HS-5 (cell line): ENCODE data around the gene TTC28.

Experiments
- DNase-seq: peaks from one replicate; pipeline ENCODE4 v3.0.0-alpha.2; 2012; ENCODE audit warnings: low read depth

TTC28 gene

DNA sequence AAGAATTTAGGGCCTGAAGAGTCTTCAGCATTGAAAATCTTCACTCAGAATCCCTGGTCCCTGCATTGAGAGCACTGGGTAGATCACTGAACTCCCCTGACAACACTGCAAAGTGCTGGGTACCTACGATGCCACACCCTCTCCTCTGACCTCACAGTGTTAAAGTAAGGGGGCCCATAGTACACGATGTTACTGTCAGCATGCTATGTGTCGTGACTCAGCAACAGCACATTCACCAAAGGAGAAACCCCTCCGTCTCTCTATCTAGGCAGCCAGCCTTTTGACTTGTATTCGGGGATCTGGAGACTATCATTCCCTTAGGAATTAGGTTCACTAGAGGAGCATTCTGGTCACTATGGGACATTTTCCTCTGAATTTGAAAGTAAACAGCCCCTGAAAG, 693.2 kb downstream of the TTC28 start:
- DNase-seq, result no peak

DNA sequence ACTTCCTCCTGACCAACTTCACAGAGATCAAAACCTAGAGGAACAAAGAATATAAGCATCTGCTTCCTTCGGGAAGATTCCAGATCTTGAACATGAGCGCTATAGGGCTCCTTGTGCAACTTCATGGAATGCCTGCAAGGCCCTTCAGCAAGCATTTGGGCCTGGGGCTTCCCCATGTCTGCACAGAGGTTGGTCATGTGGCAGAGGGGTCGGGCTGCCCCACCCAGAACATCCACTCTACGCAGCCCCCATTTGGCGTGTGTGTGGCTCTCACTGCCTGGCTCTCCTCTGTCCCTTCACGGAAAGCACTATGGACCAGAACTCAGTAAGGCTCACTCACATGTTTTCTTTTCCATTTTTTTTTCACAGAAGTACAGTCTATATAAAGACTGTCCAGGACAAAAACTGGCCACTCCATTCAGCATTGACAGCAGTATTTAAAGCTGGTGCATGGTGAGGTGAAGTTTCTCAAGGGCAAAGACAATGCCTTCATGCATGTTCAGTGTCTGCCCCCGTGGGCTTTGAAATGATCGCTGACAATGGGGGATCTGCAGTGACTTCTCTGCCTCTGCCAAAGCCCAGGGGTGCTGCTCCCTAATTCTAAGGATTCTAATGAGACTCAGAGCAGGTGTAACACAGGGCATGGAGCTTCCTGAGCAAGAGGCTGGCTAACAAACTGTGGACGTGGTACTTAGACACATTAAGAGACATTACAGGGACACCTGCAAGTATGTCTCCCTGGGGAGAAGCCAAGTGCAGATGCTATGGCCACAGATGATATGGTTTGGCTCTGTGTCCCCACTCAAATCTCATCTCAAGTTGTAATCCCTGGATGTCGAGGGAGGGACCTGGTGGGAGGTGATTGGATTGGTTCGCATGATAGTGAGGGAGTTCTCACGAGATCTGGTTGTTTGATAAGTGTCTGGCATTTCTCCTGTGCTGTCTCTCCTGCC, 694.0 kb downstream of the TTC28 start:
- no peak for DNase-seq

DNA sequence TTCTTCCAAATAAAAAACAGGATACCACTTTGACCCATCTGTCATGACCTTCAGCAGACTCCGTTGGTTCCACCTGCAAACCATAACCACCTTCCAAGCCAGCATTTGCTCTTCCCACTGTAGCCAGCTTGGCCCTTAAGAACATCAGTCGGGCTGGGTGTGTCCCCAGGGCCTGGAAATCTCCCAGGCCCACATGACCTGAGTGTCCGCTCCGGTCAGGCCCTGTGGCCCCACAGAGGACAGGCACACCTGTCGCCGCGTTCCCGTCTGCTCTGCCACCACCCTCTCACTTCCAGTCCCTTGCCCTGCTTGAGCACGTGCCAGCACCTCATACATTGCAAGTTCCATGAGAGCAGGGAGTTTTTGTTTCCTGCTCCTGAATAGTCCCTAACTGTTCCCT, 694.9 kb downstream of the TTC28 start:
- no peak for DNase-seq

DNA sequence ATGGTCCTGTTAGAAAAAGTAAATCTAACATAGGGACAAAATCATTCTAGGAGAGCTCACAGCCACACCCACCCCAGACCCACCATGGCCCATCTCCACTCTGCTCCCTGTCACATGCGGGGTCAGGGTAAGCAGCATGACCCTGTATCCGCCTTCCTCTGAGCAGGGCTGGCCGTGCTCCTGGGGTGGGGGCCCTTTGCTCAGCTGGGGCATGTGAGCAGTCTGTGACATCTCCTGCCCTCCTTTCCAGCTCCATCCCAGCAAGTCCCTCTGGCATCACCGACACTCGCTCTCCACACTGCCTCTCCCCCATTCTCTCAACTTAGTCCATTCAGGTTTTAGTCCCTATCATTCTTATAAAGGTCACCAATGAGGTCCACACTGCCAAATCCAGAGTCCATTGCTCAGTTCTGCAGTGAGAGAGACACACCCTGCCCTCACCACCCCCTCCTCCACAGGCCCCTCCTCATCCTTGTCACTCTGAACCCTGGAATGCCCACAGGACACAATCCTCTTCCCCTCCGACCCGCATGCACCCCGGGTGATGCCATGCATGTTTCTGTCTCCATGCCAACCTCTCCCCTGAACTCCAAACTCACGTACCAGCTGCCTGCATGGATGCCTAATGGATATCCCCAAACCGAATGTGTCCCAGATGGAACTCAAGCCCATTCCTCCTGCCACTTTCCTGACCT, 695.5 kb downstream of the TTC28 start:
- DNase-seq, result no peak

DNA sequence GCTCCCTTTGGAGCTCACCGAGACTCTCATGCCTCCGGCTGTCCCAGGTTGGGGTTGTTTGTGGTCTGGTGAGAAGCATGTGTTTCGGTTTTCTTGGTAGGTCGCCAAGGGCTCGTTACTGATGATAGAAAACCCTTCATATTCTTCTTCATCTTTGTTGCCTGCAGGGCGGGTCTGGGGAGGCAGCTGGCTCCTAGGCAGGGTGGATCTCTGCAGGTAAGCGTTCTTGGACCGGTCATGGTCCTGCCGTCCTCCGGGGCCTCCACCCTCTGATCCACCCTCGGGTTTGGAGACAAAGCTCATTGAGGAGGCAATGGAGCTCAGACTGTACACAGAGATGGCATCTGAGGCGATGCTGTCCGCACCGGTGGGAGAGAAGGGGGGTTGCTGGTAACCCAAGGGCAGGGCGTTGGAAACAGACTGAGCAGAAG, 696.3 kb downstream of the TTC28 start:
- DNase-seq, result no peak

DNA sequence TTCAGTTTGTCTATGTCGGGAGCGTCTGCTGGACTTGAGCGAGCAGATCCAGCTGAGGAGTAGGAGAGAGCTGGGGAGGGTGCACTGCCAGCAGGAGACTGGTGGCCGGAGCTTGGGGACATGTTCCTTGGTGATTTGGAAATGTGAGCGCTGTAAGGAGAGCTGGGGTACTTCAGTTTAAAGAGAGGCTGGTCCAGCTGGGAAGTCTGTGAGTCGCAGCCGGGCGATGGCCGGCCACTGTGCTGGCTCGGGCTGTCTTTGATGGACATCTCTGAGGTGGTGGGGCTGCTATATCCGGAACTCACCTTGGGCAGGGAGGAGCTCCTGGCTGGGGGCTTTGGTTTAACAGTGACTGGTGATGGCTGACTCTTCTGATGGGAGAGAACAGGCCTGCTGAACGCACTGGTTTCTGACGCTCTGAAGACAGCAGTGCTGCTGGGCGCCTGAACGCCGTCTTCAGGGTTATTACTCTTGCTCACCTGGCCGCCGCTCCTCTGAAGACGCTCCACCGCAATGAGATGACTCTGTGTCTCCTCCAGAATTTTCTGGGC, 696.9 kb downstream of the TTC28 start:
- DNase-seq, result no peak

DNA sequence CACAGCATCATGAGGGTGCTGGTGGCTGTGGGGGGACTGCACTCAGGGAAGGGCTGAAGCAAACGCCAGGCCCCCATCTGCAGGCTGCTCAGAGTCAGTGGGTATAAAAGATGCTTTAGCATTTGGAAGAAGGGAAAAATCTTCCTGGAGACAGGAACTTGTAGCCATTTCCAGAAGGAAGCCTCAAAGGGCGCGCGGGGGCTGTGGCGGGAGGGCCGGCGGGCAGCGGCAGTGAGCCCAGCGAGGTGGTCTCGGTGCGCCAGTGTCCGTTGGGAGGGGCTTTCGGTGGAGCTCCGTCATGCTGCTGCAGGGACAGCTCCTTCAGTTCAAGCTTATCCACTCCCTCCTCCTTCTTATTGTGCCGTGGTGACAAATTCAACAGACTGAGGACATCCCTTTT, 697.5 kb downstream of the TTC28 start:
- DNase-seq, result no peak

DNA sequence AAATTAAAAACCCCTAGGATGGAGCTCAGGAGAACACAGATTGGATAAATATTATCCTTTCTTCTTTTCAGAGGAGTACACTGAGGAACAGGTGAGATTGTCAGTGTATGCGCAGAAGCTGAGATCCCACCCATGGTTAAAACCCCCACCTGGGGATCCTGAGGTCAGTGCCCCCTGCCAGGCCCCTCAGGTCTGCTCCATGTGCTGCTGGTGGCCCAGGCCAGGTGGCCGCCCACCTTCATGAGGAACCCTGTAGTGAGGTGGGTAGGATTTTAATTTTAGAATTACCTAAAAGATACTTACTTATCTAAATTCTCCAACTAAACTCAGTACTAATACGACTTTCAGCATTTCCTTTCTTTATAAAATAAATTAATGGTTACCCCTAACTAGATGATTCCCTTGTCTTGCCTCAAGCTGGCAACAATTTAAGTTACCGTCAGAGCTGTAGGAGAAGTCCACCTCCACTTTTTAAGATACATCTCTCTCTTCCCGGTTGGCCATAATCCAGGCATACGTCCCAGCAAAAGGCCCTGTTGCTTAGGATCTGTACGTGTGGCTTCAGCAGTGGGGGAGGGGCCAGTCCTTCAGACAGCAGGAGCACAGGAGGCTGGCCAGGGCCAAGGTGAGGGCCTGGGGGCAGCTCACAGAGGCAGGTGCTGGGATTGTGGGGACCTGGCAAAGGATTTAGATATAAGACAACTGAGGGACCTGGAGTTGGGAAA, 699.1 kb downstream of the TTC28 start:
- DNase-seq, result no peak

DNA sequence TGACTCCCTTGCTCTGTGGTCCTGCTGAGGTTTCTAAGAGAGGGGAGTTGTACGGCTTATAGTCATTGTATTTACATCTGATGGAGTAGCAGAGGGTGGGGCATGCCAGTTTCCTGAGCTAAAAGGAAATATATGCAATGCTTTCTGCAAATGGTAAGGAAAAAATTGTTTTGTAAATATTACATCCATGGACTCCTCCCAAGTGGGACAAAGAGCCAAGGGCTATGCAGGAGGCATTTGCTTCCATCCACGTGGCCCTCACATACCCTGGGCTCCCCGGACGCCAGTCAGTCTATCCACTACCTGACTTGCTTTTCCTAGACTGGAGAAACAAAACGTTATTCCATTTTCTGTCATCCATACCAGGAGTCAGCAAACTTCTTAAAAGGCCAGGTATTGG, 700.8 kb downstream of the TTC28 start:
- DNase-seq, result no peak

DNA sequence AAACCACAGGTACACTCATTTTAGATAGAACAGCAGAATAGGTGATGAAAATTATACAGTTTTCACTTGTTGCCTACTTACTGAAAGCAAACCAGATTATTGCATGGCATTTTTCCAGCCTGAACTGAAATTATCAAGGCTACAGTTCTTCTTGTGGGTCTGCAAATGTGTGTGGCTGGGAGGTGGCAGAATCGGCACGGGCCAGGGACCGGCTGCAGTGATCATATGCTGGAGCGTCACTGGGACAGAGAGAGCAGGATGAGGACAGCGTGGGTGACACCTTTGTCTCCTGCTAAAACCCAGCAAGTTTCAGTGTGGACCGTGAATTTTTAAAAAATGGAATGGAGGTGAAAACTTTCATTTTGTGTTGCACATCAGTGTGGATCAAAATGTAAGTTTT, 701.3 kb downstream of the TTC28 start:
- no peak for DNase-seq

DNA sequence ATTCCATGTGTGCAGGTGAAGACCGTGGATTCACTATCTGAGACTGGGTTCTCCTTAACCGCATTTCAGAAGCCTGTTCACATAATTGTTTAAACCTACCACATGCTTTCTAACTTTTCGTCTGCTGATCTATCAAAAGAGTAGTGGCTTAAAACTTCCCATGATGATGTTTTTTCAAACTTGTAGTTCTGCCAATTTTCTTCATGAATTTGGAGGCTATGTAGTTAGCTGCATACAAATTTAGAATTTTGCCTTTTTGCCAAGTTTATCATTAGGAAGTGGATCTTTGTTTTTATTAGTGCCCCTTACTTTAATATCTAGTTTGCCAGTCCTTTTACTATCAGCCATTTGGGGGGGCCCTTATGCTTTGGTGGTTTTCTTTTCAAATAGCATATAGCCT, 703.1 kb downstream of the TTC28 start:
- DNase-seq, result no peak

DNA sequence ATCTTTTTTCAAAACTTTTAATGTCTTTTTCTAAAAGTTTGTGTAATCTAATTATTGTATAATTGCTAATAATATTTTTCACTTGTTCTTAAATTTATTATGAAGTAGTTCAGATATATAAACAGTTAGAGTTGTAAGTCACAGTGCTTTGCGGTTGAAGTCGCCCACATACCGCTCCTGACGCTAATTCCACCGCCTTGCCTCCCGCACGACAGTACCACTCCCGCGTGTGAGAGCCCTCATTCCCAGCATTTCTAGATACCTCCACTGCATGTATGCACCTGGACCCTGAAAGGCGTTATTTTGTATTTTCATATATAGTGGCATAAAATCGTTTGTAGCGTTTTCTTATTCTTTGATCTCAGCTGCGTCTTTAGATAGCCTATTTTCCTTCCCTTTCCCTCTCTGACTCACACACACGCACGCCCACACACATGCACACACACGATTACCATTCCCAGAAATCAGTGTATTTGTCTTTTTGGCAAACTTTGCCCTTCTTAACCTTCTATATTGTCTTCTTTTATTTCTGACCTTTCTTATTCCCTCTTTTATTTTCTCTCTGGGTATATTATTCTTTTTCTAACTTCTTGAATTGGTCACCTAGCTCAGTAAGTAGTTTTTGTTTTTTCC, 704.1 kb downstream of the TTC28 start:
- no peak for DNase-seq

DNA sequence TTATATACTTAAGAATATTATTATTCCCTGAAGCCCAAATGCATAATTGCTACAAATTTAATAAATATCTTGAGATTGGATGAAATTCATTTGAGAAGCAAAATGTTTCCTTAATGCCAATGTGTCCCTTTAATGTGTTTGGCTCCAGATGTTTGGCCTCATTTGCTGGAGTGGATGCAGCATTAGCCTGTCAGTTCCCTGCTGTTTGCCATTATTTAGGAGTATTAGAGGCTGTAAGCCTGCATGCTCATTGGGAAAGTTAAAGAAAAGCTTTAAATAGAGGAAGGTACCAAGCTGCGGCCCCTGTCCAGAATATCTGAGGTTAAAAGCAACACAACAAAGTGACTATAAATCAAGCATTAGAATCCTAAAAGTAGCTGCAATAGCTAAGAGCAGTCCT, 705.8 kb downstream of the TTC28 start:
- DNase-seq, result no peak

DNA sequence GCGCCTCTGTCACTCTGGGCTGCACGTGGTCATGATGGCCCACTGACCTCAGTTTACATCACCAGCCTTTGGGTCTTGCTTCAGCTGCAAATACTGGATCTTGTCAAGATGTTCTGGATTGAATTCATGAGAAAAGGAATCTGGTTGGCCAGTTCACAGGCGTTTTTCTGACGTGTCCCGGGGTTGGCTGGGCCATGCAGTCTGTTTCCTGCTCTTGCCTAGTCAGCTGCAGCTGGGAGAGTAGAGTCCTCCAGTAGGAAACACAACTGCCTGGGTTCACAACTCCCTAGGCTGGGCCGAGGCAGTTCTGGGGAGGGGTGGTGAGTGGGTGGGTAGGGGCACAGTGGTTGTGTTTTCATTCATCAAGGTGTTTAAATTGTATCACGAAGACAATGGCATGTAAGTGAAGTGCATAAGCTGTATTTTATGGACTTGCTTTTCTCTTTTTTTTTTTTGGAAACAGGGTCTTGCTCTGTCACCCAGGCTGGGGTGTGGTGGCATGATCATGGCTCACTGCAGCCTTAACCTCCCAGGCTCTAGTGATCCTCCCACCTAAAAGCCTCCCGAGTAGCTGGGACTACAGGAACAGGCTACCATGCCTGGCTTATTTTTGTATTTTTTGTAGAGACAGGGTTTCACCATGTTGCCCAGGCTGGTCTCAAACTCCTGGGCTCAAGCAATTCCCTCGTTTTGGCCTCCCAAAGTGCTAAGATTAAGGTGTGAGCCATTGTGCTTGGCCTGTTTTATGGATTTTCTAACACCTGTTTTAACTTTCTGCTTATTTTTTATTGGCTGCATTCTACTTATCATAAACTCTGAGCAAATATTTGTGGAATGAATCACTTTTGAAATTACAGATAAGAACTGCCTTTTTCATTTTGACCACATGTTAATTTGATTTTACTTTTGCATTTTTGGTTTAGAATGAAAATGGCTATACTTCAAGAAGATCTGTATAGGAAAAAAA, 706.6 kb downstream of the TTC28 start:
- DNase-seq, result peak; percentile 20

DNA sequence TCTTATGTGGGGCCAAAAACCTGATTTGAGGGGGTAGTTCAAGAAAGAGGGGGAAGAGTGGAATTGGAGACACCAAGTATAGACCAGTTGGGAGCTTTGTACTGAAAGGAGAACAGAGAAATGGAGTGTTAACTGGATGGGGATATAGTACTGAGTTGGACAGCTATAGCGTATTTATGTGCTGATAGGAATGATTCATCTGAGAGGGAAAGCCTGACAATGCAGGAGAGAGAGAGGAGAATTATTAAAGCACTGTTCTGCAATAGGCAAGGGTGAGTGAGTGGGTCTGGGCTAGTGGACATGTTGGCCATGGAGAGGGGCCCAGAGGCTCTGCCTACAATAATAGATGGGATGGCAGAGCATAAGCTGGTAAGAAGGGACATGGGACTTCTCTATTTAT, 707.7 kb downstream of the TTC28 start:
- DNase-seq, result no peak

DNA sequence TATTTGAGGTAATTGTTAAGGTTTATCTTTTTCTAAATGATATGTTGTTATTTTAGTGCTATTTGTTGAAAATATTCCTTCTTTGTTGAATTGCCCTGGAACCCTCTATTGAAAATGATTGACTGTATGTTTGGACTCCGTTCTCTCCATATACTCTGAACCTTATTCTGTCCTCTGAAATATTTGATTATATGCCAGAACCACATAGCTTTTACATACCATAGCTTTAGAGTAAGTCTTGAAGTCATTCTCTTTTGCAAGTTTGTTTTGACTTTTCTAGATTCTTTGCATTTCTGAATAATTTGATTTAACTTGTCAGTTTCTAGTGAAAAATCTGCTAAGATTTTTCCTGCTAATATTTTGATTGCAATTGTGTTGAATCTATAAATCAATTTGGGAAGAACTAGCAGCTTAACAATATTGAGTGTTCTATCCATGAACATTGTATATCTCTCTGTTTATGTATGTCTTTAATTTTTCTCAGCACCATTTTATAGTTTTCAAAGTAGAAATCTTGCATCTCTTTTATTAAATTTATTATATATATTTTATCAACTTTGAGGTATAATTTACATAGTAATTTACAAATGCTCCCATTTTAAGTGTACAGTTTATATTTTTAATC, 708.9 kb downstream of the TTC28 start:
- DNase-seq, result peak; percentile 33

DNA sequence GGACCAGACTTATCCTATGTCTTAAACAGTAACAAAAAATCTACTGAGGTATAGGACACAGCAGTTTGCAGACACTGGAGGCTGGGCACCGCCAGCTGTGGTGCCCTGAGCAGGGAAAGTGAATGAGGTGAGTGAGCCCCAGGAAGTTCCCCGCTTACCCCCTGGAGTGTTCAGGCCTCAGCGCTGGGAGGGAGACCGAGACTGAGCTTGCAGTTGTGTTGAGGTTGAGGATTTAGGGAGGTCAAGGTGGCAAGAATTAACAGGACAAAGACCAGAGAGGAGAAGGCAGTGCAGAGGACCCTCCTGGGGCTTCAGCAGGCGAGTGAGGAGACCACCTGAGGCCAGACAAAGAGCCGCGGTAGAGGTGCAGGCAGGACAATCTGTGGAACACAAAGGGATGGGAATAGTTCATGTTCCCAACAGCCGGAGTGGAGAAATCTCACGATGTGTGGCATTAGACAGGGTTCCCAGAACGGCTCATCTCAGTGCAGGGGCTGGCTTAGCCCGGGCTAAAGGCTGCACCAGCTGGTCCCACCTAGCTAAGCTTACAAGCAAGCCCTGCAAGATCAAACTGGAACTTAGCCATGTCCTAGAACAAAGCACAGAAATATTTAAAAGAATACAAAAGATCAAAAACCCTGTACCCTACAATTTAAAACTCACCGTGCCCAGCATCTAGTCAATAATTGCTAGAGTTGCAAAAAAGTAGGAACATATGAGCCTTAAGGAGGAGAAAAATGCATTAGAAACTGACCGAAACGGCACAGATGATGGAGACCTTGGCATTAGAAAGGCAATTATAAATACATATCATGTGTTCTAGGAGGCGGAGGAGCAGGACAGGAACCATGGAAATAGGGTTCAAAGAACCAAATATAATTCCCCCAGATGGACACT, 713.2 kb downstream of the TTC28 start:
- DNase-seq, result no peak

DNA sequence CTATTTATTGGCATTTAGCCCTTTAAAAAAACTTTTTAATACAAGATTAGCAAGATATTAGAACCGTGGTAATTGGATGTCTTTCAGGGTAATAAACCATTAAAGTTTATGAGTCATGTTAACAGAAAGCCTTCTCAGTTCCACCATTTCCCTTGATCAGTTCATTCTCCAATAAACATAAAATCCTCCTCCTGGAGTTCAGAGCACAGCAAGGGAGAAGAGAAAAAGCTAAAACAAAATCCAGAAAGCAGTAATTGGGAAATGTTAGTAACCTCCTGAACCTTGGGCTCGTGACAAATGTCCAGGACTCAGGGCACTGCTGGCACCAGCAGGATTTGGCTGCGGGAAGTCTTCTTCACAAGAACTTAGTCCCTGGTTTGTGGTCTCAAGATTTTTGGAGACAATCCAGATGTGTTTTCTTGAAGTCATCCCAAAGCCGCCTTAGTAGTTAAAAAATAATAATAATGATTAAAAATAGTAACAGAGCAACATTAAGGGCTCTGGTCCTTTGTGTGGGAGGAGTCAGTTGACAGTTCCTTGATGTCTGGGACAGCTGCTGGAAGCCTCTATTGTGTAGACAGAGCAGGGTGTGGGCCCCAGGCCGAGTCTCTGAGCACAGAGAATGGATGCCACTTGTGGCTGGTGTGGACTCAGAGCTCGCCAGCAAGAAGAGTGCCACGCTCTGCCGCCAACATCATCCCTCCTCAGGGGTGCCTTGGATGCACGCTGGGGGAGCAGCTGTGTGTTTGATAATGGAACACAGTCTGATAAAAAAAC, 717.2 kb downstream of the TTC28 start:
- no peak for DNase-seq
